ENCODE data around the gene TMEM134. TPM values are rescaled to one million over a fixed set of nuclear protein-coding genes. Genes with fewer than 3 reads are reported as not detected.

Gene TMEM134
- total RNA-seq, 1 experiment from 2014 or later, result 52.2 TPM

DNA sequence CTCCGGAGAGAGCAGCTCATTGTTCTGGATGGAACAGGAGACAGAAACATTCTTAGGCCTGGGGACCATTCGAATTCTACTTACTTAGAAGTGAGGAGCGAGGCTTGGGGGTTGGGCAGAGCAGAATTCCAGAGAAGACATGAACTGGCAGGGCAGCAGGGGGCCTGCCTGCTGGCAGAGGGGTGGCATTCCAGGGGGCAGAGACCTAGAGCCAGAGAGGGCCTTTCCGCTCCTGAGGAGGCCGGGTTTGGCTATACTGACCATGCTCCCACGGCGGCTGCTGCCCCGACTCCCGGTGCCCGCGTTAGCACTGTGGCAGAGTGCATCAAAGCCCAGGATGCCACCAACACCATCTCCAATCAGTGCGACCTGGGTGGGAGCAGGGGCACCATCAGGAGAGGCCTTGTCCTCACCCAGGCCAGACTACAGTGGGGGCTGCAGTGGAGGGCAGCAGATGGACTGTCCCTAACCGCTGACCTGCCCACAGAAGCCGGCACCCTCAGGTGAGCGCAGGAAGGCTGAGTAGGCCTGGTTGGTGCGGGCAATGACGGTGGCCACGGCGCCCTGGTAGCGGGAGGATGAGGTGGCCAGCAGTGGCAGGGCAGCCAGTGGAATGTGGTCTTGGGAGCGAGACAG lies 28.7 kb upstream of the TMEM134 start:
- Histone ChIP-seq H3K36me3 (ENCODE audit: control insufficient read depth, insufficient read depth, low read length) (peaks cover 4% of the 10 kb centered on the region; the same call in 1 of the 2 replicates), H3K4me1 (no peaks in the 10 kb centered on the region), H3K9me3 (no peaks in the 10 kb centered on the region), H3K27me3 (replicated peaks; ENCODE audit: control insufficient read depth, insufficient read depth, low read length) (no peaks in the 10 kb centered on the region), H3K4me3 (ENCODE audit: low read depth, low read length) (no peak overlapping the region)
- Mint-ChIP-seq H3K27ac (ENCODE audit: unreplicated experiment) (peak overlapping the region; percentile 71), H3K4me1 (ENCODE audit: low read depth, unreplicated experiment) (peaks cover 3% of the 10 kb centered on the region), H3K27me3 (ENCODE audit: insufficient read depth, unreplicated experiment) (no peaks in the 10 kb centered on the region), H3K4me3 (ENCODE audit: unreplicated experiment) (no peak overlapping the region), H3K36me3 (ENCODE audit: insufficient read depth, unreplicated experiment) (peaks cover 75% of the 10 kb centered on the region), H3K9me3 (ENCODE audit: unreplicated experiment) (no peaks in the 10 kb centered on the region)
- ChIA-PET POLR2A (no interaction called here), CTCF (interaction anchor here (0.6 kb wide), 1 partner anchor 337 kb away, joined by 3 read pairs; no protein-coding TSS in a partner anchor)
- DNase-seq, result no peak
- intact Hi-C loops (cut with micrococcal nuclease; ENCODE audit: unreplicated experiment), result no loop called here
- TF ChIP-seq, protein P1, sequence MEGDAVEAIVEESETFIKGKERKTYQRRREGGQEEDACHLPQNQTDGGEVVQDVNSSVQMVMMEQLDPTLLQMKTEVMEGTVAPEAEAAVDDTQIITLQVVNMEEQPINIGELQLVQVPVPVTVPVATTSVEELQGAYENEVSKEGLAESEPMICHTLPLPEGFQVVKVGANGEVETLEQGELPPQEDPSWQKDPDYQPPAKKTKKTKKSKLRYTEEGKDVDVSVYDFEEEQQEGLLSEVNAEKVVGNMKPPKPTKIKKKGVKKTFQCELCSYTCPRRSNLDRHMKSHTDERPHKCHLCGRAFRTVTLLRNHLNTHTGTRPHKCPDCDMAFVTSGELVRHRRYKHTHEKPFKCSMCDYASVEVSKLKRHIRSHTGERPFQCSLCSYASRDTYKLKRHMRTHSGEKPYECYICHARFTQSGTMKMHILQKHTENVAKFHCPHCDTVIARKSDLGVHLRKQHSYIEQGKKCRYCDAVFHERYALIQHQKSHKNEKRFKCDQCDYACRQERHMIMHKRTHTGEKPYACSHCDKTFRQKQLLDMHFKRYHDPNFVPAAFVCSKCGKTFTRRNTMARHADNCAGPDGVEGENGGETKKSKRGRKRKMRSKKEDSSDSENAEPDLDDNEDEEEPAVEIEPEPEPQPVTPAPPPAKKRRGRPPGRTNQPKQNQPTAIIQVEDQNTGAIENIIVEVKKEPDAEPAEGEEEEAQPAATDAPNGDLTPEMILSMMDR (IDR thresholded peaks at IDR 0.05; ENCODE audit: insufficient read depth in 1 of 2, low read depth in 1 of 2, low read length in 1 of 2, severe bottlenecking in 1 of 2, unreplicated experiment in 1 of 2), result no peak
- no TSS peak for BruUV-seq (replicated peaks)

DNA sequence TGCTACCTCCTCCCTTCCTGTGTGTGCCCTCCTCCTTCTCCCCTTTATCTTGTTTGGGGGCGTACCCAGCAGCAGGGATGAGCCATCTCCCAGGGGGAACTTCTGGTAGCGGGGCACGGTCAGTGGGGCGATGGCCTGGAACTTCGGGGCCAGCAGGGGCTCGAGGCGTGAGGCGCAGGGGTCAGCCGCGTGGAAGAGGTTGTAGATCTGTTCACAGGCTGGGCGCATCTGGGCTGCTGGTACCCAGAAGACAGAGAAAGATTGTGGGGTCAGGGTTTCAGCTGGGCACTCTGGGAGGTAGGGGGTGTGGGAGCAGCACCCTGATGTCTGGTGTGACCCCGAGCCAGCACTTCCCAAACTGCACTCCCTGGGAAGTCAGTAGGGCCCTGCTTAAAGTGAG lies 27.1 kb upstream of the TMEM134 start:
- Mint-ChIP-seq H3K4me1 (ENCODE audit: low read depth, unreplicated experiment) (no peaks in the 10 kb centered on the region), H3K27ac (ENCODE audit: unreplicated experiment) (no peak overlapping the region), H3K4me3 (ENCODE audit: unreplicated experiment) (no peak overlapping the region), H3K9me3 (ENCODE audit: unreplicated experiment) (no peaks in the 10 kb centered on the region), H3K36me3 (ENCODE audit: insufficient read depth, unreplicated experiment) (peaks cover 81% of the 10 kb centered on the region), H3K27me3 (ENCODE audit: insufficient read depth, unreplicated experiment) (no peaks in the 10 kb centered on the region)
- Histone ChIP-seq H3K36me3 (ENCODE audit: control insufficient read depth, insufficient read depth, low read length) (peaks cover 6% of the 10 kb centered on the region), H3K27me3 (replicated peaks; ENCODE audit: control insufficient read depth, insufficient read depth, low read length) (no peaks in the 10 kb centered on the region), H3K9me3 (no peaks in the 10 kb centered on the region), H3K4me1 (0 out of 2 replicates have a peak, but pooled peaks cover 5% of the 10 kb centered on the region), H3K4me3 (ENCODE audit: low read depth, low read length) (no peak overlapping the region)
- TF ChIP-seq, protein P1 (IDR thresholded peaks at IDR 0.05; ENCODE audit: insufficient read depth in 1 of 2, low read depth in 1 of 2, low read length in 1 of 2, severe bottlenecking in 1 of 2, unreplicated experiment in 1 of 2), result no peak
- intact Hi-C loops (cut with micrococcal nuclease; ENCODE audit: unreplicated experiment), result no loop called here
- CTCF ChIA-PET, result no interaction called here
- DNase-seq, result no peak
- POLR2A ChIA-PET, result no interaction called here
- no TSS peak for BruUV-seq (replicated peaks)

DNA sequence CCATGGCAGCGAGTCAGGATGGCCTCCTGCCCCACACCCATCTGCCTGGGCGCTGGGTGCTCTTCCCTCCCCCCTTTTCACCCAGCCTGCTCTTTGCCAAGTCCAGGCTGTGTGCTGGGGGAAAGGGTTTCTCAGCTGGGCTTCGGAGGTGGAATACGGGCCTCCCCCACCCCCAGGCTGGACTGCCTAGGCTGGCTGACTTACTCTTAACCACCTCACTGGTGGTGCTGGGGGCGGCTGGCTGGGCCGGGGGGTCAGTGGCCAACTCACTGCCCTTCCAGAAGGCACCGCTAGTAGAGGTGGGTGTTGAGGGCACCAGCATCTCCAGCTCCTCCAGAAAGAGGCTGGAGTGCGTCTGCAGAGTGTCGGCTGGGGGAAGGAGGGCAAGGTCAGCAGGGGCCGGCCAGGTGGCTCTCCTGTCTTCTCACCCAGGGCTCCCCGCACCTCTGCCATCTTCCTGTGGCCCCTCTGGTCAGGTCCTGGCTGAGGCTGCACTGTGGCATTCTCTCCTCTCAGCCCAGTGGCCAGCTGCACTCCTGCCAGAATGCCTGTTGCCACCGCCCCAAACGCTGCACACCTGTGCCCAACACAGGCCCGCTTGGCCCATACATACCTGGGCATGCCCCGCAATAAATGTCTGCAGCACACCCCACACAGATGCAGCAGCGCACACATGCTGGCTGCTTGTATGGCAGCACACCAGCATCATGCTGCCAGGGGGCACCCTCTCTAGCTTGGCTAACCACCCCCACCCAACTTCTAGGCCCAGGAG lies 26.4 kb upstream of the TMEM134 start:
- no peaks in the 10 kb centered on the region for H3K9me3 Mint-ChIP-seq (ENCODE audit: unreplicated experiment)
- H3K36me3 ChIP-seq (ENCODE audit: control insufficient read depth, insufficient read depth, low read length), result peaks cover 6% of the 10 kb centered on the region; the same call in 1 of the 2 replicates
- H3K4me3 Mint-ChIP-seq (ENCODE audit: unreplicated experiment), result no peak overlapping the region
- TF ChIP-seq, protein P1 (IDR thresholded peaks at IDR 0.05; ENCODE audit: insufficient read depth in 1 of 2, low read depth in 1 of 2, low read length in 1 of 2, severe bottlenecking in 1 of 2, unreplicated experiment in 1 of 2), result no peak
- 0 out of 2 replicates have a peak, but pooled peaks cover 5% of the 10 kb centered on the region for H3K4me1 ChIP-seq
- H3K4me3 ChIP-seq (ENCODE audit: low read depth, low read length), result no peak overlapping the region
- ChIA-PET CTCF (interaction anchor here (0.7 kb wide), 1 partner anchor 816 kb away, joined by 4 read pairs; no protein-coding TSS in a partner anchor), POLR2A (interaction anchor here (0.6 kb wide), 1 partner anchor 18 kb away, joined by 3 read pairs; no protein-coding TSS in a partner anchor)
- no peaks in the 10 kb centered on the region for H3K27me3 Mint-ChIP-seq (ENCODE audit: insufficient read depth, unreplicated experiment)
- H3K27me3 ChIP-seq (replicated peaks; ENCODE audit: control insufficient read depth, insufficient read depth, low read length), result no peaks in the 10 kb centered on the region
- H3K36me3 Mint-ChIP-seq (ENCODE audit: insufficient read depth, unreplicated experiment), result peaks cover 81% of the 10 kb centered on the region
- H3K27ac Mint-ChIP-seq (ENCODE audit: unreplicated experiment), result no peak overlapping the region
- intact Hi-C loops (cut with micrococcal nuclease; ENCODE audit: unreplicated experiment), result no loop called here
- H3K9me3 ChIP-seq, result no peaks in the 10 kb centered on the region
- BruUV-seq (replicated peaks), result no TSS peak
- no peak for DNase-seq
- H3K4me1 Mint-ChIP-seq (ENCODE audit: low read depth, unreplicated experiment), result no peaks in the 10 kb centered on the region

Measured in Caco-2 (cell line).